ENCODE data around the gene TMEM208. TPM values are rescaled to one million over a fixed set of nuclear protein-coding genes. Genes with fewer than 3 reads are reported as not detected.

Gene TMEM208
- total and polyA plus RNA-seq, 2 of the 13 experiments (the other 11 are each of a cell fraction or from before 2014, with no cell fraction given) = 58.8 to 72.9 TPM

GRCh38 chr16:67193536-67193935 lies 33.4 kb upstream of the TMEM208 start:
- no TSS peak for BruUV-seq (replicated peaks)
- FAIRE-seq (no peak), ATAC-seq (no peak), DNase-seq (ENCODE audit: low spot score) (no peak)
- H3K27me3 ChIP-seq (ENCODE audit: control insufficient read depth in 1 of 2, insufficient read depth in 2 of 2, low read length in 2 of 2) = peaks cover 2 to 12% of the 10 kb centered on the region in 2 experiments; a peak in 2 of 5 replicates
- H4K20me1 ChIP-seq (ENCODE audit: insufficient read depth, low read length) = no peaks in the 10 kb centered on the region; the same call in 1 of the 2 replicates
- intact Hi-C loops (cut with micrococcal nuclease; ENCODE audit: unreplicated experiment) (loop anchor here (2.0 kb wide), 1 partner anchor 53 kb away; the partner anchor contains the start of gene FHOD1), in situ Hi-C loops (cut with HindIII; ENCODE audit: extremely low pct_ligation_motif_present, low pct_unique_long_range_greater_than_20kb) (no loop called here)
- H3K79me2 ChIP-seq (ENCODE audit: insufficient read depth, low read length) = peaks cover 21% of the 10 kb centered on the region
- H3K4me3 ChIP-seq (replicated peaks in 1 of 3; ENCODE audit: insufficient read depth in 1 of 3, low read depth in 2 of 3, low read length in 3 of 3) = peak overlapping the region; percentile 84 to 99 (median 97)
- CTCF ChIA-PET (ENCODE audit: low intra/inter-chr PET ratio, low total read pairs) = no interaction called here
- no peak overlapping the region for H2AFZ ChIP-seq (ENCODE audit: low read length)
- H3K9me3 ChIP-seq (ENCODE audit: low read length) = no peaks in the 10 kb centered on the region
- TF ChIP-seq ZNF280D (CRISPR knock-in tag; IDR thresholded peaks at IDR 0.05) = 0 out of 2 replicates have a peak, but pooled peaks have one; percentile 36
- TF ChIP-seq ZNF138 (CRISPR knock-in tag; IDR thresholded peaks at IDR 0.05; ENCODE audit: low read depth) = no peak
- TF ChIP-seq REL (CRISPR knock-in tag; conservative IDR thresholded peaks at IDR 0.05) = 0 out of 2 replicates have a peak, but pooled peaks have one; percentile 3
- no peak for TF ChIP-seq ZFP62 (CRISPR knock-in tag; IDR thresholded peaks at IDR 0.05)
- peaks cover 32 to 50% of the 10 kb centered on the region in 2 experiments for H3K36me3 ChIP-seq (replicated peaks in 1 of 2; ENCODE audit: control insufficient read depth in 1 of 2, insufficient read depth in 2 of 2, low read length in 2 of 2)
- peaks cover 38% of the 10 kb centered on the region for H3K4me1 ChIP-seq (ENCODE audit: insufficient read depth, low read length)
- peak overlapping the region; percentile 98 for H3K9ac ChIP-seq (ENCODE audit: insufficient read depth, low read depth, low read length)
- POLR2A ChIA-PET = interaction anchor here (1.0 to 1.9 kb wide), 5 partner anchors 15 to 54 kb away, joined by 3 to 8 read pairs (median 6); partner anchors contain the start of genes FHOD1, NOL3 and TMEM208
- peak overlapping the region; percentile 97 for H3K4me2 ChIP-seq (ENCODE audit: low read depth, low read length)
- no peak overlapping the region for H3K27ac ChIP-seq (ENCODE audit: extremely low read length, insufficient read depth, low read length)

GRCh38 chr16:67194260-67194659 lies 32.7 kb upstream of the TMEM208 start:
- Histone ChIP-seq H3K4me2 (ENCODE audit: low read depth, low read length) (no peak overlapping the region), H3K4me1 (ENCODE audit: insufficient read depth, low read length) (peaks cover 38% of the 10 kb centered on the region)

More at GRCh38 chr16:67194260-67194659, 32.7 kb upstream of the TMEM208 start:
- H3K9ac ChIP-seq (ENCODE audit: insufficient read depth, low read depth, low read length) = peak overlapping the region; percentile 98; the same call in 1 of the 2 replicates
- DNase-seq (ENCODE audit: low spot score) = no peak
- no peak for ATAC-seq
- ChIA-PET CTCF (ENCODE audit: low intra/inter-chr PET ratio, low total read pairs) (no interaction called here), POLR2A (interaction anchor here (1.1 kb wide), 1 partner anchor 14 kb away, joined by 3 read pairs; no protein-coding TSS in a partner anchor)
- no TSS peak for BruUV-seq (replicated peaks)
- peaks cover 32 to 54% of the 10 kb centered on the region in 2 experiments for H3K36me3 ChIP-seq (replicated peaks in 1 of 2; ENCODE audit: control insufficient read depth in 1 of 2, insufficient read depth in 2 of 2, low read length in 2 of 2)
- H3K4me3 ChIP-seq (replicated peaks in 1 of 3; ENCODE audit: insufficient read depth in 1 of 3, low read depth in 2 of 3, low read length in 3 of 3) = no peak overlapping the region; a peak in 1 of 6 replicates
- 98% methylated on average over 6 of the region's 6 CpGs for WGBS (ENCODE audit: low lambda C conversion rate)
- no peaks in the 10 kb centered on the region; the same call in 1 of the 2 replicates for H4K20me1 ChIP-seq (ENCODE audit: insufficient read depth, low read length)
- TF ChIP-seq ZNF670 (CRISPR knock-in tag; IDR thresholded peaks at IDR 0.05; ENCODE audit: borderline replicate concordance) = 0 out of 2 replicates have a peak, but pooled peaks have one; percentile 10
- 0 out of 2 replicates have a peak, but pooled peaks have one; percentile 43 for TF ChIP-seq ZNF274 (CRISPR knock-in tag; IDR thresholded peaks at IDR 0.05)
- no peak for TF ChIP-seq ZEB1 (IDR thresholded peaks at IDR 0.05; ENCODE audit: insufficient replicate concordance, low read depth)
- TF ChIP-seq EED (CRISPR knock-in tag; IDR thresholded peaks at IDR 0.05) = 0 out of 2 replicates have a peak, but pooled peaks have one; percentile 57
- FAIRE-seq = no peak
- H3K27ac ChIP-seq (ENCODE audit: extremely low read length, insufficient read depth, low read length) = no peak overlapping the region
- H3K9me3 ChIP-seq (ENCODE audit: low read length) = no peaks in the 10 kb centered on the region
- H3K79me2 ChIP-seq (ENCODE audit: insufficient read depth, low read length) = peaks cover 21% of the 10 kb centered on the region
- in situ Hi-C loops (cut with HindIII; ENCODE audit: extremely low pct_ligation_motif_present, low pct_unique_long_range_greater_than_20kb) (no loop called here), intact Hi-C loops (cut with micrococcal nuclease; ENCODE audit: unreplicated experiment) (no loop called here)
- peaks cover 0 to 11% of the 10 kb centered on the region in 2 experiments; a peak in 2 of 5 replicates for H3K27me3 ChIP-seq (ENCODE audit: control insufficient read depth in 1 of 2, insufficient read depth in 2 of 2, low read length in 2 of 2)
- H2AFZ ChIP-seq (ENCODE audit: low read length) = no peak overlapping the region

Data from HepG2 (cell line).